Adrenal gland (tissue), 5 donors: ENCODE measurements around the gene PPP2R5B.

Experiments used
- POLR2A ChIP-seq, 2 donors: fragments of 450-650 bp; IDR thresholded peaks; one replicate each; pipeline ENCODE4 v1.6.1; 2017; ENCODE audit warnings: antibody characterized with exemption in 2 of 2, mild to moderate bottlenecking in 2 of 2, moderate library complexity in 1 of 2
- TF ChIP-seq, protein P1 (sequence below), 6 experiments: fragments of 450-650 bp in 4 of 6; fragments of 200-600 bp in 2 of 6; sonication (generic) in 1 of 6; IDR thresholded peaks; 1 replicate in 5 of 6; 2 replicates in 1 of 6; pipeline versions ENCODE4 v1.5.1 to v1.8.0; 2016 to 2021; ENCODE audit warnings: antibody characterized with exemption in 6 of 6, mild to moderate bottlenecking in 2 of 6, moderate library complexity in 1 of 6
- donor health status: DM: no; HTN: no; CAD: no.

DNA sequence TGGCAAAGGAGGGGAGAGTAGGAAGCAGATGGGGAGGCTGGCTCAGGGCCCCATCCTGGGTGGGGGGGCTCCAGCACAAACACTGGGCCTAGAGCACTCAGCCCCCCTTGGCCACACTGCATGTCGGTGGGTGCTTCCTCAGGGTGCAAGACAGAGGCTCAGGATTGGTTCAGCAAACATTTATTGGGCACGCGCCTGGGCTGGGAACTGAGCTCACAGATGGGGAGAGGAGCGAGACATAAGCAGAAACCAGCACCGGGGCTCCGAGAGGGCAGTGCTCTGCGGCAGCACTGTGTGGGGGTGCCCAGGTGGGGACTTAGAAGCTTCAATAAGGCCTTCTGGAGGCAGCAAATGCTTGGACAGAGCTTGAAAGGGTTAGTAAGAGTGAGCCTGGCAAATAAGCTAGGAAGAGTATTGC is 34.0 kb upstream of the PPP2R5B start:
- TF ChIP-seq, protein P1, sequence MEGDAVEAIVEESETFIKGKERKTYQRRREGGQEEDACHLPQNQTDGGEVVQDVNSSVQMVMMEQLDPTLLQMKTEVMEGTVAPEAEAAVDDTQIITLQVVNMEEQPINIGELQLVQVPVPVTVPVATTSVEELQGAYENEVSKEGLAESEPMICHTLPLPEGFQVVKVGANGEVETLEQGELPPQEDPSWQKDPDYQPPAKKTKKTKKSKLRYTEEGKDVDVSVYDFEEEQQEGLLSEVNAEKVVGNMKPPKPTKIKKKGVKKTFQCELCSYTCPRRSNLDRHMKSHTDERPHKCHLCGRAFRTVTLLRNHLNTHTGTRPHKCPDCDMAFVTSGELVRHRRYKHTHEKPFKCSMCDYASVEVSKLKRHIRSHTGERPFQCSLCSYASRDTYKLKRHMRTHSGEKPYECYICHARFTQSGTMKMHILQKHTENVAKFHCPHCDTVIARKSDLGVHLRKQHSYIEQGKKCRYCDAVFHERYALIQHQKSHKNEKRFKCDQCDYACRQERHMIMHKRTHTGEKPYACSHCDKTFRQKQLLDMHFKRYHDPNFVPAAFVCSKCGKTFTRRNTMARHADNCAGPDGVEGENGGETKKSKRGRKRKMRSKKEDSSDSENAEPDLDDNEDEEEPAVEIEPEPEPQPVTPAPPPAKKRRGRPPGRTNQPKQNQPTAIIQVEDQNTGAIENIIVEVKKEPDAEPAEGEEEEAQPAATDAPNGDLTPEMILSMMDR (IDR thresholded peaks at IDR 0.05), result no peak
- no peak for TF ChIP-seq POLR2A (IDR thresholded peaks at IDR 0.05)
